ENCODE data around the gene B4GALNT1.

- TF ChIP-seq EZH2 (IDR thresholded peaks at IDR 0.05; ENCODE audit: low read length, missing control alignments) = no peak
- no peak for TF ChIP-seq CTCF (conservative IDR thresholded peaks at IDR 0.05 in 1 of 2, IDR thresholded peaks at IDR 0.05 in 1 of 2; ENCODE audit: low read depth in 1 of 2, low read length in 2 of 2)
Measured at GRCh38 chr12:57628280-57629191, 4.5 kb downstream of the B4GALNT1 start.

Data from fibroblast of lung (primary cell).